K562 (cell line): ENCODE data around the gene G6PD. TPM values are rescaled to one million over a fixed set of nuclear protein-coding genes. Genes with fewer than 3 reads are reported as not detected.

Experiments
- ARID1B ChIP-seq: fragments of 450-650 bp; IDR thresholded peaks from 2 replicates; pipeline ENCODE4 v1.6.1; 2016; ENCODE audit warnings: antibody characterized with exemption, mild to moderate bottlenecking, inconsistent platforms
- ARID3B ChIP-seq: fragments of 250-450 bp; sonication (Bioruptor Pico); IDR thresholded peaks from 2 replicates; pipeline ENCODE4 v1.4.0; 2020; ENCODE audit warnings: borderline replicate concordance
- DPF2 ChIP-seq: fragments of 450-650 bp; IDR thresholded peaks from 2 replicates; pipeline ENCODE4 v1.6.1; 2016
- ETV1 ChIP-seq: fragments of 450-650 bp; conservative IDR thresholded peaks from 2 replicates; pipeline ENCODE4 v1.6.1; 2016; ENCODE audit warnings: missing genetic modification characterization, control low read depth, low read depth, missing compliant biosample characterization
- GTF2A2 ChIP-seq: IDR thresholded peaks from 2 replicates; pipeline ENCODE4 v1.6.1; 2016; ENCODE audit warnings: mild to moderate bottlenecking, missing genetic modification characterization, missing compliant biosample characterization
- HMG20A ChIP-seq: fragments of 450-650 bp; formaldehyde crosslinking; conservative IDR thresholded peaks from 2 replicates; pipeline ENCODE4 v1.4.0; 2020; ENCODE audit warnings: mild to moderate bottlenecking, mixed read lengths
- IRF2 ChIP-seq: sonication (generic); formaldehyde crosslinking; IDR thresholded peaks from 2 replicates; pipeline ENCODE4 v1.8.1; 2022; ENCODE audit warnings: mild to moderate bottlenecking, missing genetic modification reagents
- JUN ChIP-seq, 2 experiments: sonication (generic) in 1 of 2; formaldehyde crosslinking in 1 of 2; IDR thresholded peaks; 2 replicates each; pipeline versions ENCODE4 v1.6.1 to v1.8.0; 2012 to 2022; ENCODE audit warnings: borderline replicate concordance in 2 of 2, mild to moderate bottlenecking in 2 of 2, improper control_type of control experiment in 1 of 2, low read depth in 1 of 2, low read length in 1 of 2, missing genetic modification reagents in 1 of 2
- KAT7 ChIP-seq: sonication (generic); formaldehyde crosslinking; IDR thresholded peaks from 2 replicates; pipeline ENCODE4 v1.8.0; 2022; ENCODE audit warnings: missing genetic modification reagents, mild to moderate bottlenecking, borderline replicate concordance
- LEF1 ChIP-seq: fragments of 450-650 bp; IDR thresholded peaks from 2 replicates; pipeline ENCODE4 v1.6.1; 2016; ENCODE audit warnings: mild to moderate bottlenecking
- PHTF2 ChIP-seq: fragments of 250-450 bp; sonication (Bioruptor Pico); IDR thresholded peaks from 2 replicates; pipeline ENCODE4 v1.5.0; 2021; ENCODE audit warnings: mild to moderate bottlenecking
- PREB ChIP-seq: sonication (generic); formaldehyde crosslinking; IDR thresholded peaks from 2 replicates; pipeline ENCODE4 v1.8.1; 2023; ENCODE audit warnings: mild to moderate bottlenecking, missing genetic modification reagents
- SAFB ChIP-seq: fragments of 200-400 bp; formaldehyde crosslinking; IDR thresholded peaks from 2 replicates; pipeline ENCODE4 v1.6.1; 2017; ENCODE audit warnings: low read depth, low read length, borderline replicate concordance
- ZKSCAN8 ChIP-seq: fragments of 200-800 bp; sonication (Bioruptor generic); IDR thresholded peaks from 2 replicates; pipeline ENCODE4 v1.6.1; 2016; ENCODE audit warnings: missing genetic modification characterization, missing compliant biosample characterization
- ZNF407 ChIP-seq: fragments of 450-650 bp; IDR thresholded peaks from 2 replicates; pipeline ENCODE4 v1.6.1; 2016; ENCODE audit warnings: low read depth
- ZNF551 ChIP-seq: fragments of 250-450 bp; sonication (Bioruptor Pico); IDR thresholded peaks from 2 replicates; pipeline ENCODE4 v1.5.0; 2021; ENCODE audit warnings: mild to moderate bottlenecking, moderate library complexity
- ZNF79 ChIP-seq: fragments of 250-450 bp; sonication (Bioruptor Pico); IDR thresholded peaks from 2 replicates; pipeline ENCODE4 v1.4.0; 2020; ENCODE audit warnings: low read depth, mild to moderate bottlenecking, moderate library complexity
- polyA plus RNA-seq, 8 experiments: library from polyadenylated mRNA; depleted of rRNA in 4 of 8; stranded (reverse) in 5 of 8; unstranded in 3 of 8; fragments of >200 nt; fragmentation: Nextera tagmentation in 2 of 8; fragmentation: Illumina TruSeq in 1 of 8; extraction: Ambion mirVana in 2 of 8; extraction: Trizol in 1 of 8; gene quantifications; 2 replicates each; pipeline versions ENCODE4 v1.2.1 to v1.2.3, GENCODE V29; 2011 to 2014; ENCODE audit warnings: inconsistent platforms in 1 of 8, missing spikeins in 1 of 8
- total RNA-seq, 7 experiments: library from RNA; depleted of rRNA in 6 of 7; stranded (reverse); fragments of >200 nt in 6 of 7; fragmentation: Illumina TruSeq in 2 of 7; extraction: Trizol in 2 of 7; gene quantifications; 2 replicates each; pipeline versions ENCODE4 v1.2.1 to v1.2.3, GENCODE V29; 2011 to 2021; ENCODE audit warnings: low replicate concordance in 1 of 7

Gene G6PD
- total and polyA plus RNA-seq, 9 of the 15 experiments (the other 6 are each of a cell fraction or from before 2014, with no cell fraction given): 2.9 to 222 (median 66.4) TPM

GRCh38 chrX:154526901-154527675 lies 19.6 kb downstream of the G6PD start (continued):
- no peak for TF ChIP-seq LEF1
- no peak for TF ChIP-seq ARID1B
- TF ChIP-seq ZNF551 (CRISPR knock-in tag): no peak
- TF ChIP-seq GTF2A2 (tag): no peak
- no peak for TF ChIP-seq ZNF407
- no peak for TF ChIP-seq PREB (CRISPR knock-in tag)
- TF ChIP-seq SAFB: no peak
- no peak for TF ChIP-seq ZNF79 (CRISPR knock-in tag)
- TF ChIP-seq KAT7 (CRISPR knock-in tag): no peak
- no peak for TF ChIP-seq DPF2
- no peak for TF ChIP-seq ARID3B (CRISPR knock-in tag)
- TF ChIP-seq PHTF2 (CRISPR knock-in tag): no peak
- TF ChIP-seq JUN (IDR thresholded peaks at IDR 0.05; ENCODE audit: borderline replicate concordance, low read depth, low read length): no peak
- TF ChIP-seq JUN (CRISPR knock-in tag; IDR thresholded peaks at IDR 0.05; ENCODE audit: borderline replicate concordance): no peak
- no peak for TF ChIP-seq HMG20A
- TF ChIP-seq ETV1: peak; percentile 60
- no peak for TF ChIP-seq IRF2 (CRISPR knock-in tag)
- no peak for TF ChIP-seq ZKSCAN8
